ENCODE results near the gene ANK3.

DNA sequence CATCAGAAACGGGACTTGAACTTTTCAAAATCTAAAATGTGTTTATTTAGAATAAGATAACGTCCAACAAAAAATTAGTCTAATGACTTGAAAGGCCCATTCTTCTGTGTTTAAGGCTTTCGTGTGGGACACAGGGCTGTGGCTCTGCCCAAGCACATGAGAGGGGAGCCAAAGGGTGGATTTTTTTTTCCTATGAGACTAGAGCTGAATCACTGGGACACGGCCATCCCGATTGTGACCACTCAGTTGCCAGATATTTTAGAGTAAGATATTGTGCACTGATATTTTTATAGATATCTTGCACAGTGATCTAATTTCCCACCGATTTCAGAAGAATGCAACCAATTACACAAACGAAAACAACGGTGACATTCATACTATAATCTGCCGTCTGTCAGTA, 99.9 kb downstream of the ANK3 start:
- TF ChIP-seq TAF1 (IDR thresholded peaks at IDR 0.05; ENCODE audit: borderline replicate concordance, insufficient read depth, low read length) = no peak
- TF ChIP-seq POLR2AphosphoS5 (IDR thresholded peaks at IDR 0.05; ENCODE audit: low read depth, low read length) = no peak
- TF ChIP-seq SIN3A (IDR thresholded peaks at IDR 0.05; ENCODE audit: borderline replicate concordance, insufficient read depth, low read length) = no peak
